GM18508 (cell line): ENCODE results near the gene TPT1.
"Not testable (repeated sequence)": the region's sequence is repeated elsewhere in the genome, so short reads cannot be mapped to it uniquely, and the experiment has no call there.

ENCODE experiments used
- ATAC-seq: cut with Tn5 transposase; IDR thresholded peaks from one replicate; pipeline ENCODE4 v1.9.1; 2021; ENCODE audit warnings: moderate number of reproducible peaks; ENCODE audit not compliant: insufficient read depth, unreplicated experiment

TPT1 gene

GRCh38 chr13:45341034-45341798, at the start of gene TPT1:
Gene TPT1 (minus strand): TSS chr13:45341183. CDS start chr13:45341069, 114 bp downstream.
- ATAC-seq: peak; percentile 65

- not testable (repeated sequence) for ATAC-seq
Measured at GRCh38 chr13:45390348-45390747, 49.4 kb upstream of the TPT1 start.

- no peak for ATAC-seq
Measured at GRCh38 chr13:45388664-45389063, 47.7 kb upstream of the TPT1 start.

GRCh38 chr13:45386892-45387575, 46.1 kb upstream of the TPT1 start:
- not testable (repeated sequence) for ATAC-seq

- ATAC-seq: no peak
Measured at GRCh38 chr13:45385907-45386553, 45.0 kb upstream of the TPT1 start.

- no peak for ATAC-seq
Measured at GRCh38 chr13:45385320-45385719, 44.3 kb upstream of the TPT1 start.

GRCh38 chr13:45384474-45385174, 43.6 kb upstream of the TPT1 start:
- no peak for ATAC-seq

GRCh38 chr13:45382739-45383138, 41.8 kb upstream of the TPT1 start:
- not testable (repeated sequence) for ATAC-seq

GRCh38 chr13:45381196-45381595, 40.2 kb upstream of the TPT1 start:
- no peak for ATAC-seq

GRCh38 chr13:45380708-45381107, 39.7 kb upstream of the TPT1 start:
- not testable (repeated sequence) for ATAC-seq

GRCh38 chr13:45379516-45379915, 38.5 kb upstream of the TPT1 start:
- not testable (repeated sequence) for ATAC-seq

- not testable (repeated sequence) for ATAC-seq
Measured at GRCh38 chr13:45378786-45379185, 37.8 kb upstream of the TPT1 start.

- ATAC-seq: not testable (repeated sequence)
Measured at GRCh38 chr13:45377314-45377713, 36.3 kb upstream of the TPT1 start.

GRCh38 chr13:45376651-45377050, 35.7 kb upstream of the TPT1 start:
- ATAC-seq: not testable (repeated sequence)

GRCh38 chr13:45374917-45375316, 33.9 kb upstream of the TPT1 start:
- ATAC-seq: no peak

- ATAC-seq: no peak
Measured at GRCh38 chr13:45373162-45373547, 32.2 kb upstream of the TPT1 start.

GRCh38 chr13:45372189-45373161, 31.5 kb upstream of the TPT1 start:
- no peak for ATAC-seq

- no peak for ATAC-seq
Measured at GRCh38 chr13:45370922-45371406, 30.0 kb upstream of the TPT1 start.

GRCh38 chr13:45369116-45369515, 28.1 kb upstream of the TPT1 start:
- ATAC-seq: no peak
